ENCODE measurements around the gene MEF2A.
"Not testable (repeated sequence)": the region's sequence is repeated elsewhere in the genome, so short reads cannot be mapped to it uniquely, and the experiment has no call there.

Gene MEF2A

GRCh38 chr15:99656205-99656604 is 90.4 kb downstream of the MEF2A start:
- no peak for DNase-seq

- no peak for DNase-seq
Observed at GRCh38 chr15:99657996-99658395, 92.2 kb downstream of the MEF2A start.

- DNase-seq = no peak
Observed at GRCh38 chr15:99662903-99663302, 97.1 kb downstream of the MEF2A start.

GRCh38 chr15:99666073-99666472 is 100.3 kb downstream of the MEF2A start:
- not testable (repeated sequence) for DNase-seq

GRCh38 chr15:99668533-99669182 is 102.9 kb downstream of the MEF2A start:
- DNase-seq = no peak

GRCh38 chr15:99669250-99669649 is 103.5 kb downstream of the MEF2A start:
- no peak for DNase-seq

- no peak for DNase-seq
Observed at GRCh38 chr15:99671926-99672635, 106.3 kb downstream of the MEF2A start.

- no peak for DNase-seq
Observed at GRCh38 chr15:99673111-99673510, 107.3 kb downstream of the MEF2A start.

GRCh38 chr15:99674279-99674678 is 108.5 kb downstream of the MEF2A start:
- DNase-seq = no peak

GRCh38 chr15:99677540-99678134 is 111.9 kb downstream of the MEF2A start:
- no peak for DNase-seq

- DNase-seq = no peak
Observed at GRCh38 chr15:99680276-99680675, 114.5 kb downstream of the MEF2A start.

GRCh38 chr15:99681990-99682389 is 116.2 kb downstream of the MEF2A start:
- DNase-seq = no peak

- no peak for DNase-seq
Observed at GRCh38 chr15:99682455-99682854, 116.7 kb downstream of the MEF2A start.

- DNase-seq = no peak
Observed at GRCh38 chr15:99683000-99683670, 117.4 kb downstream of the MEF2A start.

GRCh38 chr15:99686290-99686689 is 120.5 kb downstream of the MEF2A start:
- DNase-seq = no peak

GRCh38 chr15:99692825-99693224 is 127.0 kb downstream of the MEF2A start:
- no peak for DNase-seq

GRCh38 chr15:99696096-99696495 is 130.3 kb downstream of the MEF2A start:
- DNase-seq = no peak

GRCh38 chr15:99702895-99703602 is 137.3 kb downstream of the MEF2A start:
- no peak for DNase-seq

- DNase-seq = peak in 1 of 2 donors; percentile 24
Observed at GRCh38 chr15:99703603-99704443, 138.0 kb downstream of the MEF2A start.

GRCh38 chr15:99704444-99704838 is 138.7 kb downstream of the MEF2A start:
- DNase-seq = peak in 1 of 2 donors; percentile 46

- DNase-seq = peak in 1 of 2 donors; percentile 36
Observed at GRCh38 chr15:99706557-99707303, 140.9 kb downstream of the MEF2A start.

All from activated CD4-positive, alpha-beta T cell treated with anti-CD3 and anti-CD28 coated beads for 4 hours (primary cell).